HG03439 (cell line): Measurements from ENCODE around the gene HAX1.
A peak's percentile ranks its signal among the peaks of the same experiment; 100 is the strongest.
"Not testable (repeated sequence)": the region's sequence is repeated elsewhere in the genome, so short reads cannot be mapped to it uniquely, and the experiment has no call there.

Source experiments
- ATAC-seq: cut with Tn5 transposase; IDR thresholded peaks from one replicate; pipeline ENCODE4 v1.9.1; 2021; ENCODE audit warnings: mild to moderate bottlenecking, moderate library complexity; ENCODE audit not compliant: unreplicated experiment

Gene HAX1

GRCh38 chr1:154272217-154272998 is at the start of gene HAX1:
Gene HAX1 (plus strand): TSS chr1:154272629. CDS start chr1:154272724, 95 bp downstream.
- ATAC-seq = peak; percentile 86

GRCh38 chr1:154222918-154223317 is 49.5 kb upstream of the HAX1 start:
- ATAC-seq = no peak

GRCh38 chr1:154223621-154224020 is 48.8 kb upstream of the HAX1 start:
- no peak for ATAC-seq

- no peak for ATAC-seq
Observed at GRCh38 chr1:154225370-154225769, 47.1 kb upstream of the HAX1 start.

GRCh38 chr1:154231112-154231511 is 41.3 kb upstream of the HAX1 start:
- ATAC-seq = not testable (repeated sequence)

- not testable (repeated sequence) for ATAC-seq
Observed at GRCh38 chr1:154233127-154233526, 39.3 kb upstream of the HAX1 start.

- no peak for ATAC-seq
Observed at GRCh38 chr1:154236855-154237254, 35.6 kb upstream of the HAX1 start.

GRCh38 chr1:154237435-154237834 is 35.0 kb upstream of the HAX1 start:
- ATAC-seq = no peak

GRCh38 chr1:154237880-154238506 is 34.4 kb upstream of the HAX1 start:
- ATAC-seq = no peak

- no peak for ATAC-seq
Observed at GRCh38 chr1:154239491-154239890, 32.9 kb upstream of the HAX1 start.

GRCh38 chr1:154240294-154240833 is 32.1 kb upstream of the HAX1 start:
- no peak for ATAC-seq

GRCh38 chr1:154241703-154242351 is 30.6 kb upstream of the HAX1 start:
- no peak for ATAC-seq

- ATAC-seq = no peak
Observed at GRCh38 chr1:154253671-154254070, 18.8 kb upstream of the HAX1 start.

- no peak for ATAC-seq
Observed at GRCh38 chr1:154256686-154257085, 15.7 kb upstream of the HAX1 start.

- no peak for ATAC-seq
Observed at GRCh38 chr1:154258784-154259183, 13.6 kb upstream of the HAX1 start.

- no peak for ATAC-seq
Observed at GRCh38 chr1:154260127-154260526, 12.3 kb upstream of the HAX1 start.

- ATAC-seq = no peak
Observed at GRCh38 chr1:154263465-154264332, 8.7 kb upstream of the HAX1 start.

- ATAC-seq = no peak
Observed at GRCh38 chr1:154264454-154264853, 8.0 kb upstream of the HAX1 start.

GRCh38 chr1:154265586-154265985 is 6.8 kb upstream of the HAX1 start:
- no peak for ATAC-seq

GRCh38 chr1:154270833-154271232 is 1.6 kb upstream of the HAX1 start:
- no peak for ATAC-seq
